GM23338 (cell line): ENCODE data around the gene PAPOLG. TPM values are rescaled to one million over a fixed set of nuclear protein-coding genes. Genes with fewer than 3 reads are reported as not detected.

Experiments
- ATAC-seq: fragments of 200-7000 bp; cut with Tn5 transposase; 3 replicates; pipeline ENCODE4 v1.9.1; 2020
- DNase-seq: peaks from one replicate; pipeline ENCODE4 v3.0.0-alpha.2; 2015; ENCODE audit warnings: low spot score
- H2AFZ ChIP-seq: fragments of 200-600 bp; sonication (generic); 2 replicates; pipeline ENCODE4 v1.8.0; 2016; ENCODE audit warnings: antibody characterized with exemption, mild to moderate bottlenecking, moderate library complexity
- H3F3A ChIP-seq: fragments of 200-600 bp; sonication (generic); replicated peaks from 2 replicates; pipeline ENCODE4 v1.8.0; 2017; ENCODE audit warnings: antibody characterized with exemption, mixed run types, low read depth
- H3K27ac ChIP-seq: fragments of 200-600 bp; sonication (generic); 2 replicates; pipeline ENCODE4 v1.6.1; 2016; ENCODE audit warnings: low read depth
- H3K27me3 ChIP-seq: fragments of 200-600 bp; sonication (generic); 2 replicates; pipeline ENCODE4 v1.8.0; 2016; ENCODE audit warnings: mild to moderate bottlenecking, mixed run types, moderate library complexity; ENCODE audit not compliant: insufficient read depth
- H3K36me3 ChIP-seq: fragments of 200-600 bp; sonication (generic); 2 replicates; pipeline ENCODE4 v1.8.0; 2016; ENCODE audit warnings: mild to moderate bottlenecking; ENCODE audit not compliant: insufficient read depth
- H3K4me1 ChIP-seq: fragments of 200-600 bp; sonication (generic); 2 replicates; pipeline ENCODE4 v1.8.0; 2016; ENCODE audit warnings: mild to moderate bottlenecking, moderate library complexity; ENCODE audit not compliant: insufficient read depth
- H3K4me2 ChIP-seq: fragments of 200-600 bp; sonication (generic); 2 replicates; pipeline ENCODE4 v1.7.1; 2017; ENCODE audit warnings: mixed run types
- H3K4me3 ChIP-seq: fragments of 200-600 bp; sonication (generic); 2 replicates; pipeline ENCODE4 v1.6.1; 2016; ENCODE audit warnings: mixed run types
- H3K79me2 ChIP-seq: fragments of 200-600 bp; sonication (generic); replicated peaks from 2 replicates; pipeline ENCODE4 v1.8.0; 2017; ENCODE audit warnings: mild to moderate bottlenecking; ENCODE audit not compliant: insufficient read depth
- H3K9me2 ChIP-seq: fragments of 200-600 bp; sonication (generic); 2 replicates; pipeline ENCODE4 v1.8.0; 2017; ENCODE audit not compliant: insufficient read depth
- H4K20me1 ChIP-seq: fragments of 200-600 bp; sonication (generic); replicated peaks from 2 replicates; pipeline ENCODE4 v1.8.0; 2017; ENCODE audit warnings: mild to moderate bottlenecking; ENCODE audit not compliant: insufficient read depth
- H3K27ac Mint-ChIP-seq: 2 replicates; pipeline ENCODE4 v1.8.0; 2020; ENCODE audit warnings: inconsistent platforms, mild to moderate bottlenecking, moderate library complexity, mixed read lengths
- H3K27me3 Mint-ChIP-seq: 3 replicates; pipeline ENCODE4 v1.8.0; 2022; ENCODE audit warnings: low read depth, mild to moderate bottlenecking, moderate library complexity, mixed read lengths, inconsistent platforms; ENCODE audit not compliant: insufficient read depth, poor library complexity
- H3K36me3 Mint-ChIP-seq: 3 replicates; pipeline ENCODE4 v1.8.0; 2021; ENCODE audit warnings: low read depth, mild to moderate bottlenecking, inconsistent platforms, moderate library complexity, mixed read lengths
- H3K4me1 Mint-ChIP-seq: 3 replicates; pipeline ENCODE4 v1.8.0; 2020; ENCODE audit warnings: mild to moderate bottlenecking, inconsistent platforms, mixed read lengths
- H3K4me3 Mint-ChIP-seq: 3 replicates; pipeline ENCODE4 v1.8.0; 2021; ENCODE audit warnings: moderate library complexity, mild to moderate bottlenecking, inconsistent platforms, mixed read lengths
- H3K9me3 Mint-ChIP-seq: 3 replicates; pipeline ENCODE4 v1.8.0; 2020; ENCODE audit warnings: moderate library complexity, mild to moderate bottlenecking, inconsistent platforms, mixed read lengths
- POLR2AphosphoS5 ChIP-seq: IDR thresholded peaks from 2 replicates; pipeline ENCODE4 v1.6.1; 2016; ENCODE audit warnings: antibody characterized with exemption, low read depth
- ZNF331 ChIP-seq: fragments of 250-450 bp; sonication (Bioruptor Pico); IDR thresholded peaks from 2 replicates; pipeline ENCODE4 v1.5.0; 2020; ENCODE audit warnings: low read depth, mild to moderate bottlenecking, moderate library complexity
- ZNF462 ChIP-seq: fragments of 250-450 bp; sonication (Bioruptor Pico); IDR thresholded peaks from 2 replicates; pipeline ENCODE4 v1.5.0; 2020; ENCODE audit warnings: mild to moderate bottlenecking, moderate library complexity
- polyA plus RNA-seq: library from polyadenylated mRNA; unstranded; fragments of >200 nt; fragmentation: Nextera tagmentation; extraction: Ambion mirVana; gene quantifications from 2 replicates; pipeline ENCODE4 v1.2.1, GENCODE V29; 2016
- total RNA-seq: library from RNA; depleted of rRNA; stranded (reverse); fragments of >200 nt; shearing (Covaris generic); gene quantifications from 2 replicates; pipeline ENCODE4 v1.2.3, GENCODE V29; 2014
- TF ChIP-seq, protein P1 (sequence below): IDR thresholded peaks from one replicate; pipeline ENCODE4 v1.6.1; 2018; ENCODE audit warnings: antibody characterized with exemption; ENCODE audit not compliant: unreplicated experiment

Gene PAPOLG
- total and polyA plus RNA-seq, 2 experiments from 2014 or later, result 13.8 to 31.2 TPM

- peaks cover 17% of the 10 kb centered on the region; the same call in 2 of the 3 replicates for H3K4me1 Mint-ChIP-seq
- ATAC-seq, result peak; percentile 83
- no peaks in the 10 kb centered on the region for H4K20me1 ChIP-seq
- no peaks in the 10 kb centered on the region for H3K36me3 ChIP-seq
- no peak overlapping the region for H3K4me3 Mint-ChIP-seq
- H3K27me3 Mint-ChIP-seq, result peaks cover 22% of the 10 kb centered on the region
- H3K36me3 Mint-ChIP-seq, result no peaks in the 10 kb centered on the region
- H2AFZ ChIP-seq, result no peak overlapping the region
- TF ChIP-seq POLR2AphosphoS5 (no peak), ZNF462 (0 out of 2 replicates have a peak, but pooled peaks have one; percentile 10), ZNF331 (CRISPR knock-in tag) (no peak)
- TF ChIP-seq, protein P1, sequence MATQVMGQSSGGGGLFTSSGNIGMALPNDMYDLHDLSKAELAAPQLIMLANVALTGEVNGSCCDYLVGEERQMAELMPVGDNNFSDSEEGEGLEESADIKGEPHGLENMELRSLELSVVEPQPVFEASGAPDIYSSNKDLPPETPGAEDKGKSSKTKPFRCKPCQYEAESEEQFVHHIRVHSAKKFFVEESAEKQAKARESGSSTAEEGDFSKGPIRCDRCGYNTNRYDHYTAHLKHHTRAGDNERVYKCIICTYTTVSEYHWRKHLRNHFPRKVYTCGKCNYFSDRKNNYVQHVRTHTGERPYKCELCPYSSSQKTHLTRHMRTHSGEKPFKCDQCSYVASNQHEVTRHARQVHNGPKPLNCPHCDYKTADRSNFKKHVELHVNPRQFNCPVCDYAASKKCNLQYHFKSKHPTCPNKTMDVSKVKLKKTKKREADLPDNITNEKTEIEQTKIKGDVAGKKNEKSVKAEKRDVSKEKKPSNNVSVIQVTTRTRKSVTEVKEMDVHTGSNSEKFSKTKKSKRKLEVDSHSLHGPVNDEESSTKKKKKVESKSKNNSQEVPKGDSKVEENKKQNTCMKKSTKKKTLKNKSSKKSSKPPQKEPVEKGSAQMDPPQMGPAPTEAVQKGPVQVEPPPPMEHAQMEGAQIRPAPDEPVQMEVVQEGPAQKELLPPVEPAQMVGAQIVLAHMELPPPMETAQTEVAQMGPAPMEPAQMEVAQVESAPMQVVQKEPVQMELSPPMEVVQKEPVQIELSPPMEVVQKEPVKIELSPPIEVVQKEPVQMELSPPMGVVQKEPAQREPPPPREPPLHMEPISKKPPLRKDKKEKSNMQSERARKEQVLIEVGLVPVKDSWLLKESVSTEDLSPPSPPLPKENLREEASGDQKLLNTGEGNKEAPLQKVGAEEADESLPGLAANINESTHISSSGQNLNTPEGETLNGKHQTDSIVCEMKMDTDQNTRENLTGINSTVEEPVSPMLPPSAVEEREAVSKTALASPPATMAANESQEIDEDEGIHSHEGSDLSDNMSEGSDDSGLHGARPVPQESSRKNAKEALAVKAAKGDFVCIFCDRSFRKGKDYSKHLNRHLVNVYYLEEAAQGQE, result no peak
- peak; percentile 24 for DNase-seq
- H3K79me2 ChIP-seq, result no peaks in the 10 kb centered on the region
- no peaks in the 10 kb centered on the region for H3K9me2 ChIP-seq
- no peak overlapping the region for H3K4me3 ChIP-seq
- no peak overlapping the region for H3K4me2 ChIP-seq
- H3K27ac ChIP-seq, result no peak overlapping the region
- H3K27ac Mint-ChIP-seq, result no peak overlapping the region
- H3K27me3 ChIP-seq, result no peaks in the 10 kb centered on the region
- H3K4me1 ChIP-seq, result no peaks in the 10 kb centered on the region; the same call in 1 of the 2 replicates
- no peaks in the 10 kb centered on the region for H3F3A ChIP-seq
- peaks cover 5% of the 10 kb centered on the region; the same call in 2 of the 3 replicates for H3K9me3 Mint-ChIP-seq
These were observed 13.6 kb upstream of the PAPOLG start for GRCh38 chr2:60742419-60742818.
